Measurements from ENCODE around the gene ACOXL.

The ACOXL gene

GRCh38 chr2:111134055-111134454, 401.7 kb downstream of the ACOXL start:
- TF ChIP-seq CTCF (IDR thresholded peaks at IDR 0.05; ENCODE audit: extremely low read depth, missing control alignments), result no peak
- no peak for DNase-seq (ENCODE audit: low spot score)

GRCh38 chr2:111135237-111135909, 403.0 kb downstream of the ACOXL start:
- no peak for DNase-seq (ENCODE audit: low spot score)
- TF ChIP-seq CTCF (IDR thresholded peaks at IDR 0.05; ENCODE audit: extremely low read depth, missing control alignments), result no peak

- peak; percentile 13 for DNase-seq (ENCODE audit: low spot score)
- peak; percentile 12 for TF ChIP-seq CTCF (IDR thresholded peaks at IDR 0.05; ENCODE audit: extremely low read depth, missing control alignments)
Observed at GRCh38 chr2:111135910-111136297, 403.5 kb downstream of the ACOXL start.

GRCh38 chr2:111138839-111139238, 406.5 kb downstream of the ACOXL start:
- no peak for TF ChIP-seq CTCF (IDR thresholded peaks at IDR 0.05; ENCODE audit: extremely low read depth, missing control alignments)

GRCh38 chr2:111139637-111140317, 407.4 kb downstream of the ACOXL start:
- DNase-seq (ENCODE audit: low spot score), result no peak
- no peak for TF ChIP-seq CTCF (IDR thresholded peaks at IDR 0.05; ENCODE audit: extremely low read depth, missing control alignments)

More at GRCh38 chr2:111138839-111139238, 406.5 kb downstream of the ACOXL start:
- no peak for DNase-seq (ENCODE audit: low spot score)

- no peak for TF ChIP-seq CTCF (IDR thresholded peaks at IDR 0.05; ENCODE audit: extremely low read depth, missing control alignments)
- no peak for DNase-seq (ENCODE audit: low spot score)
Observed at GRCh38 chr2:111140815-111141214, 408.4 kb downstream of the ACOXL start.

- no peak for TF ChIP-seq CTCF (IDR thresholded peaks at IDR 0.05; ENCODE audit: extremely low read depth, missing control alignments)
- no peak for DNase-seq (ENCODE audit: low spot score)
Observed at GRCh38 chr2:111142101-111142500, 409.7 kb downstream of the ACOXL start.
